SK-N-MC (cell line): ENCODE results near the gene GPATCH4.

ENCODE experiments used
- DNase-seq: peaks from one replicate; pipeline ENCODE4 v3.0.0-alpha.2; 2011; ENCODE audit warnings: low read depth, low spot score
- H3K27ac ChIP-seq: fragments of 200-600 bp; sonication (generic); 2 replicates; pipeline ENCODE4 v1.5.1; 2016; ENCODE audit warnings: mixed run types
- H3K36me3 ChIP-seq: fragments of 200-600 bp; sonication (generic); 2 replicates; pipeline ENCODE4 v1.6.1; 2017; ENCODE audit warnings: antibody characterized with exemption, low read length, mixed read lengths; ENCODE audit not compliant: insufficient read depth
- H3K4me3 ChIP-seq: fragments of 200-600 bp; sonication (generic); 2 replicates; pipeline ENCODE4 v1.5.1; 2016
- H3K9ac ChIP-seq: fragments of 200-600 bp; sonication (generic); 2 replicates; pipeline ENCODE4 v1.8.0; 2017; ENCODE audit warnings: mixed run types, mixed read lengths; ENCODE audit not compliant: insufficient read length
- H3K9me3 ChIP-seq: fragments of 200-600 bp; sonication (generic); 2 replicates; pipeline ENCODE4 v1.6.1; 2017; ENCODE audit warnings: low read depth, mild to moderate bottlenecking, antibody characterized with exemption, low read length, moderate library complexity, mixed read lengths
- EZH2 ChIP-seq: fragments of 200-600 bp; sonication (generic); IDR thresholded peaks from one replicate; pipeline ENCODE4 v1.6.1; 2017; ENCODE audit warnings: antibody characterized with exemption
- FOXP2 ChIP-seq: optimal IDR thresholded peaks from 2 replicates; pipeline ENCODE3; 2011; ENCODE audit warnings: mild to moderate bottlenecking, moderate library complexity; ENCODE audit not compliant: insufficient read depth; ENCODE audit errors: extremely low read length, control extremely low read depth
- POLR2AphosphoS5 ChIP-seq: IDR thresholded peaks from 2 replicates; pipeline ENCODE4 v1.6.1; 2012; ENCODE audit warnings: mild to moderate bottlenecking, low read depth, low read length, borderline replicate concordance

Gene GPATCH4

DNA sequence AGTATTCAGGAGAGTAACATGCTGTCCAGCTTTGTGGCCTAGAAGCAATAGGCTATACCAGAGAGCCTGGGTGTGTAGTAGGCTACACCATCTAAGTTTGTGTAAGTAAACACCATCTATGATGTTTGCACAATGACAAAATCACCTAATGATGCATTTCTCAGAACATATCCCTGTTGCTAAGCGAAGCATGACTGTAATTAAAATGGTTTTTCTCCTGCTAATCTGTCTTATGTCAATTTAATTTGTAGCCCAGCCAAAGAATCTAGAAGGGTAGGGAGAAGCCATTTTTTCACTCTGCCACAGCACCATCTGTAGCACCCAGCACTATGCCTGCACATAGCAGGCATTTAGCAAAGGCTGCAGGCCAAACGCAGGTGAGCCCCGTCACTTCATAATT lies 23.7 kb downstream of the GPATCH4 start:
- TF ChIP-seq POLR2AphosphoS5 (no peak), FOXP2 (no peak), EZH2 (no peak)
- Histone ChIP-seq H3K9ac (no peak overlapping the region), H3K36me3 (no peaks in the 10 kb centered on the region), H3K27ac (no peak overlapping the region), H3K4me3 (no peak overlapping the region), H3K9me3 (no peaks in the 10 kb centered on the region)
- no peak for DNase-seq

DNA sequence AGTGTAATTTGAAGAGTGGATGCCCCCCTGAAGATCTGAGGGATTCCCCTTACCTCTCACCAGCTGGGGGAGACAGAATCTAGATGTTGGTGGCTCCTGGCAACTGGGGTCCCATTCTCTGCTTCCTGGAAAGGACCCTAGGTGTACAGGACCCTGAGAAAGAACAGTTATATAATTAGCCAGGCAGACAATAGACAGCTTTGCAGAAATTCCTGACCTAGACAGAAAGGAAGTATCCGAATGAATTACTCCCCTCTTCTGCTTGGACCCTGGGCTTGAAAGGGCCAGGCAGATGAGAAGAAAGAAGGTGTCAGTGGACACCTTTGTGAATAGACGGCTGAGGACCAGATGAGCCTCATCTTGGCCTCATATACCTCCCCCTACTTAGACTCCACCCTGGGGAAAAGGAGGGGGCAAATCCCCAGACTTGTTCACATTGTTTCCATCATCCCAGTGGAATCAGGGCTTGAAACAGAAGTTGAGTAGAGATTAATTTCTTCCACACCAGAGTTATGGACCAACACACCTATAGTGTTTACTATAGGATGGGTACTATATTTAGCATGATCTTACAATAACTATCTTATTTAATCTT lies 27.1 kb downstream of the GPATCH4 start:
- H3K9me3 ChIP-seq = no peaks in the 10 kb centered on the region
- no peak overlapping the region for H3K4me3 ChIP-seq
- H3K9ac ChIP-seq = no peak overlapping the region
- no peak for DNase-seq
- no peak overlapping the region for H3K27ac ChIP-seq
- peaks cover under 1% of the 10 kb centered on the region; the same call in 1 of the 2 replicates for H3K36me3 ChIP-seq
- TF ChIP-seq POLR2AphosphoS5 = no peak
- no peak for TF ChIP-seq FOXP2
- TF ChIP-seq EZH2 = no peak

DNA sequence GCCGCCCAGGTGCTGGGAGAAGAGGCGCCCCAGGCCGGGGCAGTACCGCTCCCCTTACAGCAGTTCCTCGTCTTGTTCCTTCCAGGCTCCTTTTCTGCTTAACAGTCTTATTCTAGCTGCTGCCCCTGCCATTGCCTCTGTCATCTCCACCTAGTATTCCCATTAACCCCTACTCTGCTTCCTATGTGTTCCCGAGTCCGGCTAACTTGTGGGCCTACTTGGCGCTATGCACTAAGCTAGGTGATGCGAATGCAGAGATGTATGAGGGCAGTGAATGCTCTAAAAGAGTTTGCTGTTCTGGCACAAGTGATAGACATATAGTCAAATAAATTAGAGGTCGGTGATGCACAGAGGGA lies 28.6 kb downstream of the GPATCH4 start:
- H3K4me3 ChIP-seq = peak overlapping the region; percentile 98
- DNase-seq = no peak
- H3K27ac ChIP-seq = no peak overlapping the region
- no peak overlapping the region for H3K9ac ChIP-seq
- TF ChIP-seq FOXP2 = no peak
- TF ChIP-seq POLR2AphosphoS5 = no peak
- no peak for TF ChIP-seq EZH2
- H3K9me3 ChIP-seq = no peaks in the 10 kb centered on the region
- peaks cover 7% of the 10 kb centered on the region for H3K36me3 ChIP-seq

DNA sequence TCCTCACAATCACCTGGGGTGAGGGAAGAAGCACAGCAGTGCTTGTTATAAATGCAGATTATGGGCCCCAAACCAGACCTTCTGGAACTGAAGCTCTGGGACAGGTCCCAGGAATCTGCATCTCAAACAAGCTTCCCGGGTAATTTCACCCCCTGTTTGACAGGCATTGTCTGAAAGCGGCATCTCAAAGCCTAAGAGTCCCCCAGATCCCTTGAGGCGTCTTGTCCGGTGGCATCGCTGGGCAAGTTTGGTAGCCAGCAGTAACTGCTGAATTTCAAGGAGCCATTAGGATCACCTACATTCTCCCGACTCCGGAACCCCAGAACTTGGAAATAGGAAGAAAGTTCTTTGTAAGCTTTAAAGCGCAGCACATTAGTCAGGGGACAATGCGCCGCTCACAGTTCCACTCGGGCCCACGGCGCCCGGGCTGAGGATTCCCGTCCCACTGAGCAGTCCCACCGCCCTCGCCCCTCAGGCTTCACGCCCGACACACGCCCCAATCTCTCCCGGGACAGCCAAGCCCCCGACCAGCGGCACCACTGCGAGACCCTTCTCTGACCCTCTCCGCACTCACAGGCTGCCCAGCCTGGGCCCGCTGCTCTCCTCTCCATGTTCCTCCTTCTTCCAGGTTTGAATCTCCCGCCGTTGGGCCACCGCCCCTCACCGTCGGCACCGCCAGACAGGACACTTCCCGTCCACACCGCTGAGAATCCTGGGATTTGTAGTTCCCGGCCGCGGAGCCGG lies 29.2 kb downstream of the GPATCH4 start, which contains the start of gene IQGAP3:
Gene IQGAP3, minus strand, starts transcription at position 647 of the 744 bp plus-strand sequence. Its CDS starts 36 bp downstream, at position 611.
- Histone ChIP-seq H3K9ac (peak within 1 kb of the TSS; percentile 79), H3K36me3 (peaks cover 7% of the 10 kb centered on the region), H3K9me3 (no peaks in the 10 kb centered on the region), H3K27ac (peak within 1 kb of the TSS; percentile 81; the same call in 1 of the 2 replicates), H3K4me3 (peak within 1 kb of the TSS; percentile 98)
- DNase-seq = no peak
- TF ChIP-seq POLR2AphosphoS5 = peak; percentile 47; the same call in 1 of the 2 replicates
- TF ChIP-seq EZH2 = no peak
- TF ChIP-seq FOXP2 = no peak

DNA sequence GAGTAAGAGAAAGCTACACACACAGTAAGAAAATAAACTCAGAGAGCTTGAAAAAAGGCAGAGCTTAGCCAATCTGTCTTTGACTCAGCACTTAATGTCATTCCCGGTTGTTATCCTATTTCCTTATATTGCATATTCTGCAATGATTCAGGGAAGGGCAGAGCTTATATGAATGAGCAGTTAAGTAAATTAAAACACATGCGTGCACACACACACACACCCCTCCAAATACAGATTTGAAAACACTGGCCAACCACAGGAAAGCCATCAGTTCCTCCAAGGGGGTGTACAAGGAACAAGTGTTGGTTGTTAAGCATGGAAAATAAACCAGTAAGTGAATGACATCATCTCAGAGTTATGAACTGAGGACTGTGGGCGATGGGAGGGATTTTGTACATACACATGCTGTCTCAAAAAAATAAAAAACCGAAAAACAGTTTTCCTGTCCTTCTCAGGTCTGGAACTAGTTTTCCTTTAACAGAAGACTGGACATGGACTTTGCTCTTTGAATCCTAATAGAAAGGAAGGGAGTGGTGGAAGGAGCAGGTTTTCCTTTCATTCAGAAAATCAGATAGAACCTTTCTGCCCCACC lies 29.9 kb downstream of the GPATCH4 start:
- DNase-seq = peak; percentile 34
- no peak for TF ChIP-seq FOXP2
- H3K9me3 ChIP-seq = no peaks in the 10 kb centered on the region
- H3K36me3 ChIP-seq = peaks cover 7% of the 10 kb centered on the region
- H3K9ac ChIP-seq = peak overlapping the region; percentile 79
- H3K27ac ChIP-seq = peak overlapping the region; percentile 81
- peak overlapping the region; percentile 98 for H3K4me3 ChIP-seq

DNA sequence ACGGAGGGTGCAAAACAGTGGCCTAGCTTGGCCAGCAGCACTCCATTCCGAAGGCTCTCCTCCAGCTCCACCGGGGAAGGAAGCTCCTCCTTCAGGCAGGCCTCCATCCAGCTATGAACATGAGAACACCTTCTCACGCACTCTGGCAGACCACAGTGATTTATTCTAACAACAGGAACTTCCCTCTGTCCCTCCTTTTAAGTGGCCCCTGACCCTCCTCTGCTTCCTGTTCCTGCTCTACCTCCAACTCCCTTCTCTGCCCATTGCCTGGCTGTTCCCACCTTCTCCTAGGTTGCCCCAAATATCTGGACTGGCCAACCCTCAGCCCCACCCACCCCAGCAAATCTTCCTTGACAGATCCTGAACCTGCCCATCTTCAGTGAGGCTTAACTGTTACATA lies 34.8 kb downstream of the GPATCH4 start:
- H3K4me3 ChIP-seq = no peak overlapping the region
- H3K9ac ChIP-seq = no peak overlapping the region
- H3K27ac ChIP-seq = no peak overlapping the region
- H3K9me3 ChIP-seq = no peaks in the 10 kb centered on the region
- TF ChIP-seq EZH2 = no peak
- no peak for TF ChIP-seq FOXP2
- no peak for TF ChIP-seq POLR2AphosphoS5
- peaks cover 7% of the 10 kb centered on the region for H3K36me3 ChIP-seq
- DNase-seq = no peak

DNA sequence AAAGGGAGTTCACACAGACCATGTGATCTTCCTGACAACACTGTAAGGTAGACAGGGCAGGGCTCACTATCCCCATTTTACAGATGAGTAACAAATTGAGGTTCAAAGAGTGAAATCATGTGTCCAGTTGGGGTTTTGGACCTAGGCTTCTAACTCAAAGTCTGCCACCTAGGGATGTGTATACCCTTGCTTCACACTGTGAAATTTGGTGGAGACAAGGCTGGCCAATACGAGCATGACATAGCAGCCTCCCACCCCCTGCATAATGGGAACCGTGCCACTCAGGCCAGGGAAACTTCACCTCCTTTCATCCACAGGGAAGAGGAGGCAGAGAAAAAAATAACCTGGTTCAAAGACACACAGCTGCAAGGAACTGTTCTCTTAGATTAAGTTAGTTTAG lies 35.8 kb downstream of the GPATCH4 start:
- no peak for TF ChIP-seq POLR2AphosphoS5
- TF ChIP-seq FOXP2 = no peak
- TF ChIP-seq EZH2 = no peak
- no peak overlapping the region for H3K27ac ChIP-seq
- peaks cover 12% of the 10 kb centered on the region for H3K36me3 ChIP-seq
- no peak for DNase-seq
- no peak overlapping the region for H3K4me3 ChIP-seq
- no peak overlapping the region for H3K9ac ChIP-seq
- H3K9me3 ChIP-seq = no peaks in the 10 kb centered on the region

DNA sequence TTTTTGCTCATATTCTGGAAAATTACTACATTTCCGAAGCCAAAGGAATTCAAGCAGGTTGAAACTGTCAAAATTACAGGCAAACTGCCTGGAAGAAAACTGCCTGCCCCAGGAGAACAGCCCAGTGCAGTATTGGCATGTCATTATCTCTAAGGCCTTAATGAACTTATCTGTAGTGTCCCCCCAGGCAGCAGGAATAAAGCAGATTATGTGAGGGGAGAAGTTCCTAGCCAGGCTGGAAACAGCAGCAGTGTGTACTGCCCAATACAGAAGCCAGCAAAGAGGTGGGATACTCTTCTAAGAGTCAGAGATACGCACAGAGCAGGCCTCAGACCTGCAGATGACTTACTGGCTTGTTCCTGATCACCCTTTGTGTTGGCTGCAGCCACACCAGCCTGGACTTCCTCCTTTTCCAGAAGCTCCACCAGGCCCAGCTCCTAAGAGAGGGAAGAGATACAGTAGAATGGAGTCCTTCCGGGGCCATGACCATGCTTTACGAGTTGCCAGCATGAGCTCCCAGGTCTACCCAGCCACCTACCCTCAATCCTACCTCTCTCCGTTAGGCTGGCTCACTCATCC lies 40.6 kb downstream of the GPATCH4 start:
- H3K9me3 ChIP-seq = no peaks in the 10 kb centered on the region
- H3K27ac ChIP-seq = no peak overlapping the region
- TF ChIP-seq FOXP2 (no peak), POLR2AphosphoS5 (no peak), EZH2 (no peak)
- no peak for DNase-seq
- peaks cover 27% of the 10 kb centered on the region for H3K36me3 ChIP-seq
- H3K9ac ChIP-seq = no peak overlapping the region
- H3K4me3 ChIP-seq = no peak overlapping the region
